A549 treated with AZD9567 at 1 μM for 4 hours (cell line): ENCODE results near the gene HOXB9. TPM values are rescaled to one million over a fixed set of nuclear protein-coding genes. Genes with fewer than 3 reads are reported as not detected.

ENCODE experiments used
- total RNA-seq: library from RNA; stranded (reverse); fragments of 200-300 nt; extraction: Qiagen RNA extraction; gene quantifications from 5 replicates; pipeline ENCODE4 v1.2.3, GENCODE V29; 2022; ENCODE audit not compliant: insufficient read depth

The HOXB9 gene
- 6.8 to 10.4 TPM (median 7.2 TPM) in 5 replicates for total RNA-seq

DNA sequence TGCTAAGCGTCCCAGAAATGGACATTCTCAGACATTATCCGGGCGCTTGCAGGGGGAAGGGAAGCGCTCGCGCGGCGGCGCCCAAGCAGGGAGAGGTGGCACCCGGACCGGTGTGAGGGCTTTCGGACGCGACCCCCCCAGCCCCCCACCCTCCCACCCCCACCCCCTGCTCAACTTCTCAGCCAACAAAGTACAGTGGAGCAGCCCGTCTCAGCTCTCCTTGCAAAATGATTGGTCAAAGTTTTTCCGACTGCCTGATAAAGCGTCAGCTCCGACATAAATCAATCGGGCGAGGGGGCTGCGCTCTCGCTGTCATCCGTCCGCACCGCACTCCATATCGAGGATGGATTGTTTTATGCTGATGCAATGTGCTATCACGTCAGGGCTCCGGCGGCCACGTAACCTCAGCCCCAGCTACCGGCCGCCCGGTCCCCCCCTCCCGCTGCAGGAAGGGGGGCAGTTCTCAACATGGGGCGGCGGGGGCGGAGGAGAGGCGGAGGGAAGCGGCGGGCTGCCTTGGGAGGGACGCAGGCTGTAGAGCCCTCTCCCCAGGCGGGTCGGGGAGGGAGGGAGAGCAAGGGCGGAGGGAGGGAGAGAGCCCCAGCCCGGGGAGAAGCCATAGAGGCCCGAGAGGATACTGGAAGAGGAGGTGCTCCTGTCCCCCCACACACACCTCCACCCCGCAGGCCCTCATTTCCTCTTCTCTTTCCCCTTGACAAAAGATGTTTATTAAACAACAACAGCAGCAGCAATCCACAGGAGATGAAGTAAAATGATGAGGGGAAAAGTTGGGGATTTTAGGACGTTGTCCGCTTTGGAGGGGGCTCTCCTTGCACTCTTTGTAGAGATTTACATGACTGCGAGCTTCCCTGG, at the start of gene HOXB9:
TSS of gene HOXB9 (minus strand) at position 114 of the 873 bp plus-strand sequence. CDS start at position 25, 89 bp downstream.

GRCh38 chr17:48615047-48615962, 10.9 kb downstream of the HOXB9 start, which contains the start of gene HOXB8:
Gene HOXB8 (minus strand): TSS chr17:48615292. CDS start chr17:48614704, 588 bp downstream.

GRCh38 chr17:48610282-48611211, 15.6 kb downstream of the HOXB9 start, which contains the start of gene HOXB7:
Gene HOXB7 (minus strand): TSS chr17:48611017. CDS start chr17:48610918, 99 bp downstream.

GRCh38 chr17:48604770-48605329, 21.3 kb downstream of the HOXB9 start, which contains the start of gene HOXB6:
Gene HOXB6 (minus strand): TSS chr17:48604986. CDS start chr17:48598150, 6,836 bp downstream.

GRCh38 chr17:48593126-48593829, 32.9 kb downstream of the HOXB9 start, which contains the start of gene HOXB5:
Gene HOXB5 (minus strand): TSS chr17:48593779. CDS start chr17:48593682, 97 bp downstream.

GRCh38 chr17:48589831-48590606, 36.1 kb downstream of the HOXB9 start, which contains the start of gene HOXB3:
Gene HOXB3 (minus strand): TSS chr17:48590241. CDS start chr17:48552474, 37,767 bp downstream.

GRCh38 chr17:48577946-48578615, 48.1 kb downstream of the HOXB9 start, which contains the start of gene HOXB4:
Gene HOXB4 (minus strand): TSS chr17:48578350. CDS start chr17:48578319, 31 bp downstream.

Other genes with a start within 250 kb of the HOXB9 start
- gene SKAP1, start 196.1 kb downstream of the HOXB9 start, total RNA-seq, result 0.17 TPM in 1 of 5 replicates, not detected in the others
- gene HOXB1, start 95.3 kb downstream of the HOXB9 start, total RNA-seq, result not detected in 5 replicates
- gene HOXB2, start 81.2 kb downstream of the HOXB9 start, total RNA-seq, result 0.40 to 2.4 TPM (median 0.45 TPM) in 5 replicates
- gene HOXB4, start 48.0 kb downstream of the HOXB9 start, total RNA-seq, result 0.09 to 0.13 TPM (median 0.12 TPM) in 4 of 5 replicates, not detected in the other
- 3.1 to 5.1 TPM (median 5.1 TPM) in 5 replicates for gene HOXB3, start 36.1 kb downstream of the HOXB9 start, total RNA-seq
- gene HOXB5, start 32.6 kb downstream of the HOXB9 start, total RNA-seq, result 2.0 to 2.5 TPM (median 2.4 TPM) in 4 of 5 replicates, not detected in the other
- 1.7 to 7.0 TPM (median 5.0 TPM) in 5 replicates for gene HOXB6, start 21.4 kb downstream of the HOXB9 start, total RNA-seq
- 28.7 to 29.9 TPM (median 29.0 TPM) in 5 replicates for gene HOXB7, start 15.3 kb downstream of the HOXB9 start, total RNA-seq
- 4.1 to 5.5 TPM (median 5.0 TPM) in 5 replicates for gene HOXB8, start 11.1 kb downstream of the HOXB9 start, total RNA-seq
- not detected in 5 replicates for gene PRAC1, start 96.2 kb upstream of the HOXB9 start, total RNA-seq
- gene PRAC2, start 96.8 kb upstream of the HOXB9 start, total RNA-seq, result not detected in 5 replicates
- 1.4 to 1.8 TPM (median 1.6 TPM) in 5 replicates for gene HOXB13, start 102.4 kb upstream of the HOXB9 start, total RNA-seq
- gene TTLL6, start 190.9 kb upstream of the HOXB9 start, total RNA-seq, result 0.45 to 0.91 TPM (median 0.61 TPM) in 4 of 5 replicates, not detected in the other
- 66.8 to 84.7 TPM (median 72.8 TPM) in 5 replicates for gene CALCOCO2, start 204.7 kb upstream of the HOXB9 start, total RNA-seq